ENCODE data around the gene ANXA6. TPM values are rescaled to one million over a fixed set of nuclear protein-coding genes. Genes with fewer than 3 reads are reported as not detected.

Gene ANXA6
- total and polyA plus RNA-seq, 10 of the 15 experiments (the other 5 are each of a cell fraction or from before 2014, with no cell fraction given) = 44.0 to 571 (median 465) TPM

DNA sequence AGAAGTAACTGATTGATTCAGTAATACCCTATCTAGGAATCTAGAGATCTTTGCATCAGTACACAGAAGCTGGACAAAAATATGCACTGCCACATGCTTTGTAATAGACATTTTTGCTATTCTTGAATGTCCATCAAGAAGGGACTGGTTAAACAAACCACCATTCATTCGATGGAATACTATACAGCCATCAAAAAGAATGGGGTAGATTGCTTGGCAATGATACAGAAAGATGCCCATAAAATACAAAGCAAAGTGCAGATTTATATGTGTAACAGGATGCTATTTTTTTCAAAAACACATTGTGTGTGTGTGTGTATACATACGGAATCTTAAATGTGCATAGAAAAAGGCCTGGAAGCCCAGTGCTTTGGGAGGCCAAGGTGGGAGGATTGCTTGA lies 84.3 kb downstream of the ANXA6 start:
- RAD21 ChIA-PET (ENCODE audit: unreplicated experiment) = interaction anchor here (1.2 kb wide), 1 partner anchor 21 kb away, joined by 3 read pairs; no protein-coding TSS in a partner anchor
- Histone ChIP-seq H3K9ac (ENCODE audit: control insufficient read depth, insufficient read depth, low read length) (no peak overlapping the region), H4K20me1 (ENCODE audit: control insufficient read depth, insufficient read depth) (peaks cover 41% of the 10 kb centered on the region), H3K79me2 (ENCODE audit: control insufficient read depth, insufficient read depth, low read length) (peaks cover 99% of the 10 kb centered on the region), H3K36me3 (ENCODE audit: control insufficient read depth in 2 of 2, insufficient read depth in 2 of 2, low read length in 1 of 2) (peaks cover 21 to 63% of the 10 kb centered on the region in 2 experiments), H2AFZ (ENCODE audit: control insufficient read depth, low read depth, low read length) (no peak overlapping the region), H3K4me2 (ENCODE audit: control insufficient read depth, insufficient read depth) (no peak overlapping the region), H3K27me3 (replicated peaks in 1 of 2; ENCODE audit: control insufficient read depth in 2 of 2, insufficient read depth in 2 of 2, low read length in 1 of 2) (no peaks in the 10 kb centered on the region), H3K27ac (ENCODE audit: control insufficient read depth, insufficient read depth) (no peak overlapping the region), H3K4me1 (ENCODE audit: control insufficient read depth, insufficient read depth, low read length) (peaks cover 69% of the 10 kb centered on the region), H3K9me3 (replicated peaks; ENCODE audit: control insufficient read depth, insufficient read depth, low read length) (no peaks in the 10 kb centered on the region; the same call in 2 of the 3 replicates), H3K4me3 (no peak overlapping the region)
- TF ChIP-seq CHD2 (IDR thresholded peaks at IDR 0.05; ENCODE audit: borderline replicate concordance, low read depth, low read length) (no peak), NRF1 (conservative IDR thresholded peaks at IDR 0.05; ENCODE audit: low read depth, low read length) (no peak), LARP7 (IDR thresholded peaks at IDR 0.05) (no peak), USF2 (IDR thresholded peaks at IDR 0.05; ENCODE audit: borderline replicate concordance, low read depth, low read length) (no peak), RCOR1 (conservative IDR thresholded peaks at IDR 0.05; ENCODE audit: low read depth, low read length) (no peak)
- TF ChIP-seq, protein P1, sequence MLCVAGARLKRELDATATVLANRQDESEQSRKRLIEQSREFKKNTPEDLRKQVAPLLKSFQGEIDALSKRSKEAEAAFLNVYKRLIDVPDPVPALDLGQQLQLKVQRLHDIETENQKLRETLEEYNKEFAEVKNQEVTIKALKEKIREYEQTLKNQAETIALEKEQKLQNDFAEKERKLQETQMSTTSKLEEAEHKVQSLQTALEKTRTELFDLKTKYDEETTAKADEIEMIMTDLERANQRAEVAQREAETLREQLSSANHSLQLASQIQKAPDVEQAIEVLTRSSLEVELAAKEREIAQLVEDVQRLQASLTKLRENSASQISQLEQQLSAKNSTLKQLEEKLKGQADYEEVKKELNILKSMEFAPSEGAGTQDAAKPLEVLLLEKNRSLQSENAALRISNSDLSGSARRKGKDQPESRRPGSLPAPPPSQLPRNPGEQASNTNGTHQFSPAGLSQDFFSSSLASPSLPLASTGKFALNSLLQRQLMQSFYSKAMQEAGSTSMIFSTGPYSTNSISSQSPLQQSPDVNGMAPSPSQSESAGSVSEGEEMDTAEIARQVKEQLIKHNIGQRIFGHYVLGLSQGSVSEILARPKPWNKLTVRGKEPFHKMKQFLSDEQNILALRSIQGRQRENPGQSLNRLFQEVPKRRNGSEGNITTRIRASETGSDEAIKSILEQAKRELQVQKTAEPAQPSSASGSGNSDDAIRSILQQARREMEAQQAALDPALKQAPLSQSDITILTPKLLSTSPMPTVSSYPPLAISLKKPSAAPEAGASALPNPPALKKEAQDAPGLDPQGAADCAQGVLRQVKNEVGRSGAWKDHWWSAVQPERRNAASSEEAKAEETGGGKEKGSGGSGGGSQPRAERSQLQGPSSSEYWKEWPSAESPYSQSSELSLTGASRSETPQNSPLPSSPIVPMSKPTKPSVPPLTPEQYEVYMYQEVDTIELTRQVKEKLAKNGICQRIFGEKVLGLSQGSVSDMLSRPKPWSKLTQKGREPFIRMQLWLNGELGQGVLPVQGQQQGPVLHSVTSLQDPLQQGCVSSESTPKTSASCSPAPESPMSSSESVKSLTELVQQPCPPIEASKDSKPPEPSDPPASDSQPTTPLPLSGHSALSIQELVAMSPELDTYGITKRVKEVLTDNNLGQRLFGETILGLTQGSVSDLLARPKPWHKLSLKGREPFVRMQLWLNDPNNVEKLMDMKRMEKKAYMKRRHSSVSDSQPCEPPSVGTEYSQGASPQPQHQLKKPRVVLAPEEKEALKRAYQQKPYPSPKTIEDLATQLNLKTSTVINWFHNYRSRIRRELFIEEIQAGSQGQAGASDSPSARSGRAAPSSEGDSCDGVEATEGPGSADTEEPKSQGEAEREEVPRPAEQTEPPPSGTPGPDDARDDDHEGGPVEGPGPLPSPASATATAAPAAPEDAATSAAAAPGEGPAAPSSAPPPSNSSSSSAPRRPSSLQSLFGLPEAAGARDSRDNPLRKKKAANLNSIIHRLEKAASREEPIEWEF (IDR thresholded peaks at IDR 0.05; ENCODE audit: insufficient replicate concordance, low read depth, low read length) = no peak
- TF ChIP-seq, protein P2, sequence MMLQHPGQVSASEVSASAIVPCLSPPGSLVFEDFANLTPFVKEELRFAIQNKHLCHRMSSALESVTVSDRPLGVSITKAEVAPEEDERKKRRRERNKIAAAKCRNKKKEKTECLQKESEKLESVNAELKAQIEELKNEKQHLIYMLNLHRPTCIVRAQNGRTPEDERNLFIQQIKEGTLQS (IDR thresholded peaks at IDR 0.05; ENCODE audit: borderline replicate concordance, extremely low read depth, low read depth, low read length) = no peak
- FAIRE-seq (no peak), ATAC-seq (no peak), DNase-seq (ENCODE audit: low read depth, low spot score) (no peak)
- whole genome bisulfite sequencing (ENCODE audit: insufficient coverage, insufficient replicate concordance, low lambda C conversion rate, missing lambda C conversion rate) = 97% methylated on average over 2 of the region's 2 CpGs
- in situ Hi-C loops (cut with MboI) = no loop called here
- intact Hi-C loops (cut with micrococcal nuclease; ENCODE audit: unreplicated experiment) = no loop called here
- no TSS peak for BruUV-seq (replicated peaks)
- CTCF ChIA-PET = interaction anchor here (1.1 to 7.5 kb wide), 3 partner anchors 13 to 43 kb away, joined by 4 to 60 read pairs (median 7); no protein-coding TSS in a partner anchor
- POLR2A ChIA-PET = interaction anchor here (4.6 kb wide), 1 partner anchor 13 kb away, joined by 20 read pairs; no protein-coding TSS in a partner anchor
- SMC1A ChIA-PET (ENCODE audit: uncharacterized antibody, unreplicated experiment) = interaction anchor here (1.0 to 10.8 kb wide), 4 partner anchors 21 to 52 kb away, joined by 3 to 97 read pairs (median 12); no protein-coding TSS in a partner anchor
